Uterus (tissue), 2 donors: Measurements from ENCODE around the gene FAM25A.

Experiments used
- POLR2A ChIP-seq, 2 donors: fragments of 450-650 bp; IDR thresholded peaks; one replicate each; pipeline ENCODE4 v1.6.1; 2016; ENCODE audit warnings: antibody characterized with exemption in 2 of 2, mild to moderate bottlenecking in 1 of 2, moderate library complexity in 1 of 2
- TF ChIP-seq, protein P1 (sequence below), 4 experiments: fragments of 200-600 bp in 2 of 4; fragments of 450-650 bp in 2 of 4; sonication (generic) in 2 of 4; IDR thresholded peaks; one replicate each; pipeline ENCODE4 v1.5.1; 2016 to 2019; ENCODE audit warnings: antibody characterized with exemption in 4 of 4, mild to moderate bottlenecking in 2 of 4, moderate library complexity in 1 of 4

GRCh38 chr10:87064651-87065050 is 44.6 kb downstream of the FAM25A start:
- no peak for TF ChIP-seq POLR2A (IDR thresholded peaks at IDR 0.05)
- TF ChIP-seq, protein P1, sequence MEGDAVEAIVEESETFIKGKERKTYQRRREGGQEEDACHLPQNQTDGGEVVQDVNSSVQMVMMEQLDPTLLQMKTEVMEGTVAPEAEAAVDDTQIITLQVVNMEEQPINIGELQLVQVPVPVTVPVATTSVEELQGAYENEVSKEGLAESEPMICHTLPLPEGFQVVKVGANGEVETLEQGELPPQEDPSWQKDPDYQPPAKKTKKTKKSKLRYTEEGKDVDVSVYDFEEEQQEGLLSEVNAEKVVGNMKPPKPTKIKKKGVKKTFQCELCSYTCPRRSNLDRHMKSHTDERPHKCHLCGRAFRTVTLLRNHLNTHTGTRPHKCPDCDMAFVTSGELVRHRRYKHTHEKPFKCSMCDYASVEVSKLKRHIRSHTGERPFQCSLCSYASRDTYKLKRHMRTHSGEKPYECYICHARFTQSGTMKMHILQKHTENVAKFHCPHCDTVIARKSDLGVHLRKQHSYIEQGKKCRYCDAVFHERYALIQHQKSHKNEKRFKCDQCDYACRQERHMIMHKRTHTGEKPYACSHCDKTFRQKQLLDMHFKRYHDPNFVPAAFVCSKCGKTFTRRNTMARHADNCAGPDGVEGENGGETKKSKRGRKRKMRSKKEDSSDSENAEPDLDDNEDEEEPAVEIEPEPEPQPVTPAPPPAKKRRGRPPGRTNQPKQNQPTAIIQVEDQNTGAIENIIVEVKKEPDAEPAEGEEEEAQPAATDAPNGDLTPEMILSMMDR (IDR thresholded peaks at IDR 0.05) = no peak
